ENCODE data around the gene ZNF644.

Gene ZNF644

GRCh38 chr1:91038582-91038981 lies 16.7 kb upstream of the ZNF644 start:
- H3K4me3 Mint-ChIP-seq, result no peak overlapping the region
- H3K27me3 Mint-ChIP-seq, result no peaks in the 10 kb centered on the region
- peaks cover 0 to 3% of the 10 kb centered on the region in 2 donors for H3K9me3 Mint-ChIP-seq
- H3K27ac Mint-ChIP-seq, result no peak overlapping the region
- peaks cover 6 to 11% of the 10 kb centered on the region in 2 donors for H3K4me1 Mint-ChIP-seq
- DNase-seq, result no peak
- H3K36me3 Mint-ChIP-seq, result peaks cover 3 to 4% of the 10 kb centered on the region in 2 donors
- peak; percentile 50 to 80 for ATAC-seq (replicated peaks)

DNA sequence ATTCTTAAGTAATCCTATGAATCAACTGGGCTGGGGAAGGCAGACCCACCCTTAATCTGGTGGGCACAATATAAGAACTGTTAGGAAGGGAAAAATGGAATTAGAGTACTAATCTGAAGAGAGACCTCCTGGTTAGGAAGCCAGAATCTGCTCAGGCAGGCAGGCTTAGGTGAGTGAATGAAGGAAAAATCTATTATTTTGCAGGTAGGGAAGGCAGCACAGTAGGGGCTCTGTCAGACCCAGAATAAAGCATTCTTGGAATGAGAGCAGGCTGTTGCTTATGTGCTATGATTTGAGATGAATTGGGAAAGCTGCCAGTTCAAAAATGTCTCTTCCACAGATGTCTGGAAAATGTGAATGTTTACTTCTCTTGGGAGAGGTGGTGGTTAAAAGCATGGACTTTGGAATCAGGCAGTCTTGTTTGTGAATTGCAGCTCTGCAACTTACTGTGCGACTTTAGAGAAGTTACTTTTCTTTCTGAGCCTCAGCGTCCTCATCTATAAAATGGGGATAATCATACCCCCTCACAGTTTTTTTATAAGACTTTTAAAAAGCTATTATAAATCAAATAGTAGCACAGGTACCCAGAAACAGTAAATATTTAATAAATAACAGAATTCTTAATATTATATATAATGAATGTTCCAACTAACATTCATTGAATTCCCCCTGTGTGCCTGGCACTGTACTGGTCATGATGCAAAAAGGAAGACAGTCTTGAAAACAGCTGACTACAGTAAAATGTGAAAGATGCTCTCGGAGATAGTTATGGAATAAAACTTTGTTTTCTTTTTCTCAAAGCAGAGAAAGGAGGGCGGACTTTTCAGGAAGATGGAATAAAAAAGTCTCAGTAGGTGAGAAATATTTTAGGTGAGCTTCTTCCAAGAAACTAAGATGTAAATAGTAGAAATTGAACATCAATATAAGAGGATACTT lies 15.3 kb upstream of the ZNF644 start:
- no peak for ATAC-seq (replicated peaks)
- no peaks in the 10 kb centered on the region for H3K27me3 Mint-ChIP-seq
- H3K9me3 Mint-ChIP-seq, result peaks cover 0 to 3% of the 10 kb centered on the region in 2 donors

DNA sequence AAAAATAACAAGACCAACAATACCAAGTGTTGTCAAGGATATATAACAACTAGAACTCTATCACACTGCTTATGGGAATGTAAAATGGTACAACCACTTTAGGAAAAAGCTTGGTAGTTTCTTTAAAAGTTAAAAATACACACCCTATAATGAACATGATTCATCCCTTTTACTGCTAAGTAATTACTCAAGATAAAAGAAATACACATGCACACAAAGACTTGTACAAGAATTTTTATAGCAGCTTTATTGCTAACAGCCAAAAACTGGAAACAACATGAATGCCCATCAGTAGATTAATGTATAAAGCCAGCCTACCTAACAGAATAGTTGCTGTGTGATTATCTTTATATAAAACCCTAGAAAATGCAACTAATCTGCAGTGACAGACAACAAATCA lies 10.5 kb upstream of the ZNF644 start:
- no peak overlapping the region for H3K27ac Mint-ChIP-seq
- no peaks in the 10 kb centered on the region for H3K4me1 Mint-ChIP-seq
- H3K4me3 Mint-ChIP-seq, result no peak overlapping the region
- H3K36me3 Mint-ChIP-seq, result no peaks in the 10 kb centered on the region
- ATAC-seq (replicated peaks), result no peak
- no peaks in the 10 kb centered on the region for H3K9me3 Mint-ChIP-seq
- H3K27me3 Mint-ChIP-seq, result peaks cover 8% of the 10 kb centered on the region in 2 donors
- DNase-seq, result no peak

More for the DNA sequence above, 15.3 kb upstream of the ZNF644 start:
- no peak overlapping the region for H3K4me3 Mint-ChIP-seq
- H3K4me1 Mint-ChIP-seq, result peaks cover 6 to 11% of the 10 kb centered on the region in 2 donors
- peaks cover 3 to 4% of the 10 kb centered on the region in 2 donors for H3K36me3 Mint-ChIP-seq
- no peak for DNase-seq
- H3K27ac Mint-ChIP-seq, result no peak overlapping the region

- Mint-ChIP-seq H3K27ac (no peak overlapping the region), H3K4me1 (no peaks in the 10 kb centered on the region), H3K36me3 (no peaks in the 10 kb centered on the region), H3K4me3 (no peak overlapping the region), H3K27me3 (peaks cover 8% of the 10 kb centered on the region in 2 donors), H3K9me3 (no peaks in the 10 kb centered on the region)
- DNase-seq, result no peak
- ATAC-seq (replicated peaks), result no peak
These were observed 9.2 kb upstream of the ZNF644 start for GRCh38 chr1:91031081-91031480.

- ATAC-seq (replicated peaks) (no peak), DNase-seq (no peak)
- Mint-ChIP-seq H3K4me3 (no peak overlapping the region), H3K27me3 (peaks cover 8% of the 10 kb centered on the region in 2 donors), H3K4me1 (peaks cover 20 to 27% of the 10 kb centered on the region in 2 donors), H3K27ac (no peak overlapping the region), H3K36me3 (no peaks in the 10 kb centered on the region), H3K9me3 (no peaks in the 10 kb centered on the region)
These were observed 4.9 kb upstream of the ZNF644 start for GRCh38 chr1:91026777-91027176.

DNA sequence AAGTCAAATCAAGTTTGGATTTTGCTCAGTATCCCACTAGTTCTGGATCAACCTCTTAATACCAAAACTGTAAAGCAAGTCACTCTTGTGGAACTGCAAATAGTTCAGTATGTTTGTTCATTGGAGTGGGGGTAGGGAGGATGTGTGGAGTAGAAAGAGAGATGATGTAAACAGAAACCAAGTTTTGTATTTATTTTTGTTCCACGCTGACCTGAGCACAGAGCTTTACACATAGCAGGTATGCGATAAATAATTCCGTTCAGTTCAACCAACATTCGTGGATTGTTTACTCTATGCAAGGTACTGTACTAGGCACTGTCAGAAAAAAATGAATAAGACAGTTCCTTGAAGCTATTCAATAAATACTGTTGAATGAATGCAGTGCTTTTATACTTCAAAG lies 4.5 kb upstream of the ZNF644 start:
- ATAC-seq (replicated peaks) (no peak), DNase-seq (no peak)
- peaks cover 6% of the 10 kb centered on the region in 2 donors for H3K27me3 Mint-ChIP-seq
- no peak overlapping the region for H3K4me3 Mint-ChIP-seq
- H3K9me3 Mint-ChIP-seq, result no peaks in the 10 kb centered on the region
- H3K4me1 Mint-ChIP-seq, result peaks cover 21 to 27% of the 10 kb centered on the region in 2 donors
- no peak overlapping the region for H3K27ac Mint-ChIP-seq
- H3K36me3 Mint-ChIP-seq, result peaks cover 0 to under 1% of the 10 kb centered on the region in 2 donors

- ATAC-seq (replicated peaks), result no peak
- Mint-ChIP-seq H3K4me1 (peaks cover 25 to 44% of the 10 kb centered on the region in 2 donors), H3K36me3 (peaks cover 5 to 8% of the 10 kb centered on the region in 2 donors), H3K27me3 (no peaks in the 10 kb centered on the region), H3K9me3 (no peaks in the 10 kb centered on the region), H3K27ac (peak overlapping the region; percentile 82), H3K4me3 (peak overlapping the region; percentile 34 to 37)
- peak; percentile 21 for DNase-seq
These were observed 2.8 kb upstream of the ZNF644 start for GRCh38 chr1:91024481-91025119.

DNA sequence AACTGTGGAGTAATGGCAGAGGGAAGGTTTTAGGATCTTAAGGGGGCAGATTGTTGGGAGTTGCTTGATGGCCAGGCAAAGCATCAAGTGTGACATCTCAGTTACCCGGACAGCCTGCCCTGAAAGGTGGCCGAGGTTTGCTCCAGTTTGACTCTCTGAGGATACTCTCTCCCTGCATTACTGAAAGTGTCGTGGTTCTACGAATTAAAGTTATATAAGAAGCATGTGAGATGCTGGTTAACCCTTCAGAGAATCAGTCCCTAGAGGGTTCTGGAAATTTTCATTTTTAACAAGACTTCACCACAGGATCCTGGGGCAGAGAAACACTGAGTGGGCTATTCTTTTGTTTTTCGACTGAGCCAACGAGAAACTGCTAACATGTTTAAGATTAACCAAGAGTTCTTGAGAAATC lies 689 bp upstream of the ZNF644 start:
- Mint-ChIP-seq H3K4me3 (peak overlapping the region; percentile 96 to 99), H3K27me3 (no peaks in the 10 kb centered on the region), H3K27ac (peak overlapping the region; percentile 100), H3K9me3 (no peaks in the 10 kb centered on the region), H3K4me1 (peaks cover 30 to 64% of the 10 kb centered on the region in 2 donors), H3K36me3 (peaks cover 8 to 18% of the 10 kb centered on the region in 2 donors)
- ATAC-seq (replicated peaks), result no peak
- DNase-seq, result no peak

GRCh38 chr1:91020967-91021685 lies 709 bp downstream of the ZNF644 start:
- peak overlapping the region; percentile 100 for H3K27ac Mint-ChIP-seq
- DNase-seq, result peak; percentile 63
- H3K27me3 Mint-ChIP-seq, result no peaks in the 10 kb centered on the region
- peak overlapping the region; percentile 96 to 99 for H3K4me3 Mint-ChIP-seq
- peak; percentile 63 to 65 for ATAC-seq (replicated peaks)
- H3K9me3 Mint-ChIP-seq, result no peaks in the 10 kb centered on the region
- H3K36me3 Mint-ChIP-seq, result peaks cover 8 to 19% of the 10 kb centered on the region in 2 donors
- H3K4me1 Mint-ChIP-seq, result peaks cover 31 to 67% of the 10 kb centered on the region in 2 donors

DNA sequence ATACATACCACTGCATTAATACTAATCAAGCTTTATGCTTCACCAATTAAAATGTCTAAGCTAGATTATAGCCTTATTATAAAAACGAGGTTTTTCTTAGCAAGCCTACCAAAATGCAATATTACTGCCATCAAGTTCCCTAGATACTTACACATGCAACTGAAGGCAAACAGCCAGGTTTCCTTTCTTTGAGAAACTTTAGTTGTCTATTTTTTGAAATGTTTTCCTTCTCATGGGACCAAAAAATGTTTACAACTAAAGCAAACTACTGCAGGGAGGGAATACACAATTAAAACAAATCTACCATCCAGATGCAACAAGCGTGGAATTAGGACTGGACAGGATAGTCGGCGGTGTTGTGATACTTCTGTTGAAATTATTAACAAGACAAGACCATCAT lies 1.3 kb downstream of the ZNF644 start:
- DNase-seq (no peak), ATAC-seq (replicated peaks) (no peak)
- Mint-ChIP-seq H3K36me3 (peaks cover 11 to 22% of the 10 kb centered on the region in 2 donors), H3K4me1 (peaks cover 35 to 74% of the 10 kb centered on the region in 2 donors), H3K27me3 (no peaks in the 10 kb centered on the region), H3K4me3 (peak overlapping the region; percentile 96 to 99), H3K9me3 (no peaks in the 10 kb centered on the region), H3K27ac (peak overlapping the region; percentile 100)

GRCh38 chr1:91018006-91018405 lies 3.8 kb downstream of the ZNF644 start:
- Mint-ChIP-seq H3K27me3 (no peaks in the 10 kb centered on the region), H3K4me1 (peaks cover 35 to 71% of the 10 kb centered on the region in 2 donors), H3K4me3 (peak overlapping the region in 1 of 2 donors; percentile 15), H3K9me3 (no peaks in the 10 kb centered on the region), H3K36me3 (peaks cover 16 to 33% of the 10 kb centered on the region in 2 donors), H3K27ac (peak overlapping the region; percentile 81)
- ATAC-seq (replicated peaks) (no peak), DNase-seq (no peak)

DNA sequence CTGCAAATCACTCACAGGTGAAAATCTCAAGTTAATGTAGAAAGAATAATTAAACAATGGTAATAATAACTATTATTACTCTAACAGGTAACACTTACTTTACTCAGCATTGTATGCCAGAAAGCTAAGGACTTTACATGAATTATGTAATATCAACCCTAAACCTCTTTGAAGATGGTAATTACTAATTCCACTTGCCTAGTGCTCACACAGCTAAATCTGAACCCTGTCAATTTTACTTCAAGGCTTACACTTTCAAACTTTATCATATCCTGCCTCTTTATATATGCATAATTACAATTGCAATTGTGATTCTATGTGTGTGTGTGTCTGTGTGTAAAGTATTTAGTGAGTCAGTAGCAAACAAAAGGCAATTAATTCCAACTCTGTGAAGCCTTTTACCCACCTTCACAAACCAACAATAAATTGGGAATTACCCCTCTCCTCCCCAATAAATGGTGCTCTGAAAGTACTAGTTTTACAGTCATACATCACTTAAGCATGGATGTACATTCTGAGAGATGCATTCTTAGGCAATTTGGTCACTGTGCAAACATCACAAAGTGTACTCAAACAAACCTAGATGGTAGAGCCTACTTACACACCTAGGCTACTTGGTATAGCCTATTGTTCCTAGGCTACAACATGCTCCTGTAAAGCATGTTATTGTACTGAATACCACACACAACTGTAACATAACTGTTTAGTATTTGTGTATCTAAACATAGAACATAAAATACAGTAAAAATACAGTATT lies 5.9 kb downstream of the ZNF644 start:
- ATAC-seq (replicated peaks) (no peak), DNase-seq (no peak)
- Mint-ChIP-seq H3K4me1 (peaks cover 39 to 77% of the 10 kb centered on the region in 2 donors), H3K27me3 (no peaks in the 10 kb centered on the region), H3K36me3 (peaks cover 19 to 37% of the 10 kb centered on the region in 2 donors), H3K4me3 (no peak overlapping the region), H3K9me3 (no peaks in the 10 kb centered on the region), H3K27ac (no peak overlapping the region)

DNA sequence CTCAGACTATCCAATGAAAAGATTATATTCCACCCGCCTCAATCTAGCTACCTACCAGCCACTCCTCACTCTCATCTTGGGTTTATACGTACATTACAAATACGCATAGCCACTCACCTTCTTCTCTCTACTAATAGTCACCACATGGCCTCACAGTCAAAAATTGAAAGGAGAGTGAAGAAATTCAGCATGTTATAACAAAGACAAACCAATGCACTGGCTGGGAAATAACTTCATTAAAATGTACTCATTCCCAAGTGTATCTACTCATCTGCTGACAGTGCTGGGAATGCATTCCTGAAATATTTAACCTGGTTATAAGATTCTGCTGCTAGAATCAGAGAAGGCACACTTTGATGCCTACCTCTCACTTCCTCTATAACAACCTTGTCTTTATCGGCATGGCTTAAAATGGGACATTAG lies 6.5 kb downstream of the ZNF644 start:
- Mint-ChIP-seq H3K27me3 (no peaks in the 10 kb centered on the region), H3K36me3 (peaks cover 17 to 33% of the 10 kb centered on the region in 2 donors), H3K27ac (no peak overlapping the region), H3K4me1 (peaks cover 37 to 77% of the 10 kb centered on the region in 2 donors), H3K9me3 (no peaks in the 10 kb centered on the region), H3K4me3 (no peak overlapping the region)
- ATAC-seq (replicated peaks), result peak in 1 of 2 donors; percentile 50
- no peak for DNase-seq

All from stimulated activated naive B cell treated with anti-CD40 and anti-IgM and Interleukin-4, amounts not matched to agents 10 μg/mL and 1 μg/mL and 100 μg/mL, for 72 hours (primary cell).